A549 (cell line): ENCODE results near the gene LZTFL1. TPM values are rescaled to one million over a fixed set of nuclear protein-coding genes. Genes with fewer than 3 reads are reported as not detected.

ENCODE experiments used
- ATAC-seq, 2 experiments: fragments of 200-7000 bp in 1 of 2; fragments of >200 bp in 1 of 2; cut with Nextera tagmentation in 1 of 2; cut with Tn5 transposase in 1 of 2; 3 replicates each; pipeline versions ENCODE4 v1.8.0 to v1.9.1; 2018 to 2020; ENCODE audit warnings: mild to moderate bottlenecking in 1 of 2, moderate library complexity in 1 of 2
- CTCF ChIA-PET: fragments of 300-600 bp; sonication (Branson Sonifier 250); formaldehyde crosslinking; extraction: SDS; loops from one replicate; lab custom pipeline; 2021; ENCODE audit warnings: antibody characterized with exemption, inconsistent platforms; lab: Yijun Ruan, JAX
- POLR2A ChIA-PET: fragments of 350-600 bp; formaldehyde crosslinking; extraction: SDS; loops from one replicate; lab custom pipeline; 2021; ENCODE audit warnings: antibody characterized with exemption, inconsistent platforms; lab: Yijun Ruan, JAX
- DNase-seq, 2 experiments: peaks; one replicate each; pipeline versions ENCODE4 v3.0.0 to v3.0.0-alpha.2; 2011 to 2016; ENCODE audit warnings: low read depth in 1 of 2, low spot score in 1 of 2
- FAIRE-seq: peaks from 2 replicates; lab custom pipeline; 2011; peaks lifted over from hg19 to GRCh38; lab: Jason Lieb, UNC
- H3K27ac ChIP-seq, 2 experiments: fragments of >200 bp; sonication (Bioruptor Twin); formaldehyde crosslinking; 3 replicates each; pipeline ENCODE4 v1.5.1; 2016 to 2017
- H3K4me1 ChIP-seq: fragments of >200 bp; sonication (Bioruptor Twin); formaldehyde crosslinking; 3 replicates; pipeline ENCODE4 v1.6.1; 2016
- H3K4me2 ChIP-seq: fragments of >200 bp; sonication (Bioruptor Twin); formaldehyde crosslinking; 3 replicates; pipeline ENCODE4 v1.6.1; 2016
- H3K4me3 ChIP-seq: fragments of >200 bp; sonication (Bioruptor Twin); formaldehyde crosslinking; 3 replicates; pipeline ENCODE4 v1.5.1; 2016
- H3K9me3 ChIP-seq: fragments of >200 bp; sonication (Bioruptor Twin); formaldehyde crosslinking; 3 replicates; pipeline ENCODE4 v1.6.1; 2016
- CHD2 ChIP-seq: fragments of 150-350 bp; IDR thresholded peaks from 2 replicates; pipeline ENCODE4 v1.6.1; 2014; ENCODE audit warnings: low read length; ENCODE audit not compliant: partially characterized antibody
- EHMT2 ChIP-seq: fragments of 200-600 bp; sonication (generic); IDR thresholded peaks from 2 replicates; pipeline ENCODE4 v1.6.1; 2016; ENCODE audit warnings: antibody characterized with exemption, low read depth, mild to moderate bottlenecking, moderate library complexity
- ESRRA ChIP-seq: fragments of 150-350 bp; IDR thresholded peaks from 2 replicates; pipeline ENCODE4 v1.6.1; 2014; ENCODE audit warnings: mild to moderate bottlenecking, low read length, borderline replicate concordance
- HEYL ChIP-seq: fragments of 250-450 bp; sonication (Bioruptor Pico); IDR thresholded peaks from 2 replicates; pipeline ENCODE4 v1.8.0; 2021; ENCODE audit warnings: mild to moderate bottlenecking, moderate library complexity
- HOXA7 ChIP-seq: fragments of 250-450 bp; sonication (Bioruptor Pico); IDR thresholded peaks from 2 replicates; pipeline ENCODE4 v1.5.0; 2020; ENCODE audit warnings: mild to moderate bottlenecking, moderate library complexity
- HOXB5 ChIP-seq: fragments of 250-450 bp; sonication (Bioruptor Pico); IDR thresholded peaks from 2 replicates; pipeline ENCODE4 v1.5.0; 2020; ENCODE audit warnings: mild to moderate bottlenecking, moderate library complexity
- JUN ChIP-seq, 2 experiments: fragments of >200 bp; sonication (Bioruptor Twin); formaldehyde crosslinking; IDR thresholded peaks; 2 replicates in 1 of 2; 3 replicates in 1 of 2; pipeline ENCODE4 v1.6.1; 2016 to 2017
- JUNB ChIP-seq: fragments of >200 bp; sonication (Bioruptor Twin); formaldehyde crosslinking; IDR thresholded peaks from 2 replicates; pipeline ENCODE4 v1.6.1; 2016
- KDM1A ChIP-seq: fragments of 200-600 bp; sonication (generic); IDR thresholded peaks from 2 replicates; pipeline ENCODE4 v1.6.1; 2016; ENCODE audit warnings: low read depth, mild to moderate bottlenecking
- KDM5A ChIP-seq: fragments of 200-600 bp; sonication (generic); IDR thresholded peaks from 2 replicates; pipeline ENCODE4 v1.6.1; 2016; ENCODE audit warnings: antibody characterized with exemption, mild to moderate bottlenecking
- MAFK ChIP-seq: fragments of 450-650 bp; IDR thresholded peaks from 2 replicates; pipeline ENCODE4 v1.6.1; 2014; ENCODE audit not compliant: partially characterized antibody
- NFE2L2 ChIP-seq: fragments of 150-350 bp; conservative IDR thresholded peaks from 2 replicates; pipeline ENCODE4 v1.6.1; 2014; ENCODE audit warnings: low read length
- NR3C1 ChIP-seq: fragments of >200 bp; sonication (Bioruptor Twin); formaldehyde crosslinking; IDR thresholded peaks from 3 replicates; pipeline ENCODE4 v1.6.1; 2017
- PHF8 ChIP-seq: fragments of 200-600 bp; sonication (generic); IDR thresholded peaks from 2 replicates; pipeline ENCODE4 v1.6.1; 2016; ENCODE audit warnings: low read depth, mild to moderate bottlenecking, antibody characterized with exemption, moderate library complexity, borderline replicate concordance
- RAD21 ChIP-seq, 2 experiments: fragments of >200 bp in 1 of 2; sonication (Bioruptor Twin) in 1 of 2; formaldehyde crosslinking in 1 of 2; IDR thresholded peaks in 1 of 2; conservative IDR thresholded peaks in 1 of 2; 2 replicates in 1 of 2; 3 replicates in 1 of 2; pipeline ENCODE4 v1.6.1; 2012 to 2018; ENCODE audit warnings: inconsistent platforms in 1 of 2
- RFX5 ChIP-seq: fragments of 450-650 bp; IDR thresholded peaks from 2 replicates; pipeline ENCODE4 v1.7.1; 2014; ENCODE audit warnings: antibody characterized with exemption, mild to moderate bottlenecking, moderate library complexity
- SREBF2 ChIP-seq: fragments of 450-650 bp; IDR thresholded peaks from 2 replicates; pipeline ENCODE4 v1.6.1; 2014; ENCODE audit warnings: mild to moderate bottlenecking, moderate library complexity
- TP53 ChIP-seq: fragments of 250-450 bp; sonication (Bioruptor Pico); IDR thresholded peaks from 2 replicates; pipeline ENCODE4 v1.5.0; 2021; ENCODE audit warnings: mild to moderate bottlenecking, moderate library complexity
- ZFP36 ChIP-seq: fragments of 450-650 bp; IDR thresholded peaks from 2 replicates; pipeline ENCODE4 v1.6.1; 2014; ENCODE audit warnings: borderline replicate concordance; ENCODE audit not compliant: partially characterized antibody
- ZSCAN20 ChIP-seq: fragments of 250-450 bp; sonication (Bioruptor Pico); IDR thresholded peaks from 2 replicates; pipeline ENCODE4 v1.8.0; 2022; ENCODE audit warnings: mild to moderate bottlenecking, moderate library complexity
- WGBS: methylation state at CpG from one replicate; pipeline ENCODE4 v1.1.6; 2017; ENCODE audit errors: missing lambda C conversion rate; 5-methylcytosine and 5-hydroxymethylcytosine counted together
- polyA plus RNA-seq, 4 experiments: library from polyadenylated mRNA; depleted of rRNA in 3 of 4; stranded (reverse); fragments of >200 nt; fragmentation: RNase III in 1 of 4; extraction: RNeasy Plus Mini Kit Qiagen cat#74134 plus additional on column Dnase treatment in 1 of 4; gene quantifications; 2 replicates in 3 of 4; 3 replicates in 1 of 4; pipeline ENCODE4 v1.2.3, GENCODE V29; 2011 to 2017
- TF ChIP-seq, protein P1 (sequence below): fragments of >200 bp; sonication (Bioruptor Twin); formaldehyde crosslinking; IDR thresholded peaks from 3 replicates; pipeline ENCODE4 v1.6.1; 2016
- TF ChIP-seq, protein P2 (sequence below): IDR thresholded peaks from 2 replicates; pipeline ENCODE4 v1.6.1; 2012; ENCODE audit warnings: low read depth, borderline replicate concordance
- TF ChIP-seq, protein P3 (sequence below): fragments of 450-650 bp; IDR thresholded peaks from 2 replicates; pipeline ENCODE4 v1.6.1; 2014; ENCODE audit warnings: antibody characterized with exemption

LZTFL1 gene
- polyA plus RNA-seq, 2 of the 4 experiments (the other 2 are of a cell fraction): 10.8 to 25.0 TPM

- ChIA-PET POLR2A (no interaction called here), CTCF (interaction anchor here (1.3 to 1.9 kb wide), 3 partner anchors 10 to 801 kb away, joined by 3 to 9 read pairs (median 7); no protein-coding TSS in a partner anchor)
- ATAC-seq: peak; percentile 46 to 59; a peak in 5 of 6 replicates
- WGBS: 3% methylated on average over 15 of the region's 15 CpGs
- no peaks in the 10 kb centered on the region for H3K4me1 ChIP-seq
- H3K9me3 ChIP-seq: 0 out of 3 replicates have a peak, but pooled peaks cover 2% of the 10 kb centered on the region
- peak overlapping the region; percentile 98 for H3K4me3 ChIP-seq
- H3K4me2 ChIP-seq: peak overlapping the region; percentile 68
- no peak for TF ChIP-seq HOXA7 (CRISPR knock-in tag)
- TF ChIP-seq ESRRA: no peak
- TF ChIP-seq RAD21 (conservative IDR thresholded peaks at IDR 0.05 in 1 of 2, IDR thresholded peaks at IDR 0.05 in 1 of 2): no peak
- no peak for TF ChIP-seq JUN (IDR thresholded peaks at IDR 0.05)
- no peak for TF ChIP-seq RFX5
- TF ChIP-seq PHF8: no peak
- no peak for TF ChIP-seq ZSCAN20 (CRISPR knock-in tag)
- TF ChIP-seq, protein P1, sequence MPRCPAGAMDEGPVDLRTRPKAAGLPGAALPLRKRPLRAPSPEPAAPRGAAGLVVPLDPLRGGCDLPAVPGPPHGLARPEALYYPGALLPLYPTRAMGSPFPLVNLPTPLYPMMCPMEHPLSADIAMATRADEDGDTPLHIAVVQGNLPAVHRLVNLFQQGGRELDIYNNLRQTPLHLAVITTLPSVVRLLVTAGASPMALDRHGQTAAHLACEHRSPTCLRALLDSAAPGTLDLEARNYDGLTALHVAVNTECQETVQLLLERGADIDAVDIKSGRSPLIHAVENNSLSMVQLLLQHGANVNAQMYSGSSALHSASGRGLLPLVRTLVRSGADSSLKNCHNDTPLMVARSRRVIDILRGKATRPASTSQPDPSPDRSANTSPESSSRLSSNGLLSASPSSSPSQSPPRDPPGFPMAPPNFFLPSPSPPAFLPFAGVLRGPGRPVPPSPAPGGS: no peak
- TF ChIP-seq, protein P2, sequence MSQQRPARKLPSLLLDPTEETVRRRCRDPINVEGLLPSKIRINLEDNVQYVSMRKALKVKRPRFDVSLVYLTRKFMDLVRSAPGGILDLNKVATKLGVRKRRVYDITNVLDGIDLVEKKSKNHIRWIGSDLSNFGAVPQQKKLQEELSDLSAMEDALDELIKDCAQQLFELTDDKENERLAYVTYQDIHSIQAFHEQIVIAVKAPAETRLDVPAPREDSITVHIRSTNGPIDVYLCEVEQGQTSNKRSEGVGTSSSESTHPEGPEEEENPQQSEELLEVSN: no peak
- no peak for TF ChIP-seq NR3C1
- no peak for TF ChIP-seq HEYL (CRISPR knock-in tag)
- TF ChIP-seq NFE2L2: no peak
- TF ChIP-seq KDM1A: no peak
- no peak for TF ChIP-seq HOXB5
- no peak for TF ChIP-seq MAFK
- peak overlapping the region; percentile 62 to 77 for H3K27ac ChIP-seq
- FAIRE-seq: no peak
- DNase-seq: peak in 1 of 2 experiments; percentile 16
Measured at GRCh38 chr3:45841420-45841756, 531 bp downstream of the LZTFL1 start.

GRCh38 chr3:45838466-45838865 is 3.5 kb downstream of the LZTFL1 start:
- no peak for TF ChIP-seq ZFP36
- TF ChIP-seq CHD2: no peak
- TF ChIP-seq, protein P1: no peak
- TF ChIP-seq EHMT2: no peak
- no peak for TF ChIP-seq PHF8
- no peak for TF ChIP-seq JUNB
- TF ChIP-seq, protein P3, sequence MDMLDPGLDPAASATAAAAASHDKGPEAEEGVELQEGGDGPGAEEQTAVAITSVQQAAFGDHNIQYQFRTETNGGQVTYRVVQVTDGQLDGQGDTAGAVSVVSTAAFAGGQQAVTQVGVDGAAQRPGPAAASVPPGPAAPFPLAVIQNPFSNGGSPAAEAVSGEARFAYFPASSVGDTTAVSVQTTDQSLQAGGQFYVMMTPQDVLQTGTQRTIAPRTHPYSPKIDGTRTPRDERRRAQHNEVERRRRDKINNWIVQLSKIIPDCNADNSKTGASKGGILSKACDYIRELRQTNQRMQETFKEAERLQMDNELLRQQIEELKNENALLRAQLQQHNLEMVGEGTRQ: no peak
- TF ChIP-seq HEYL (CRISPR knock-in tag): no peak
- TF ChIP-seq KDM1A: no peak
- TF ChIP-seq, protein P2: no peak
- TF ChIP-seq HOXB5: no peak
- TF ChIP-seq KDM5A: no peak
- no peak for TF ChIP-seq SREBF2
- no peak for TF ChIP-seq TP53 (CRISPR knock-in tag)
- TF ChIP-seq RFX5: no peak
- CTCF ChIA-PET: no interaction called here
- Histone ChIP-seq H3K4me2 (no peak overlapping the region), H3K9me3 (0 out of 3 replicates have a peak, but pooled peaks cover 2% of the 10 kb centered on the region), H3K27ac (no peak overlapping the region), H3K4me3 (no peak overlapping the region), H3K4me1 (no peaks in the 10 kb centered on the region)
- no peak for ATAC-seq
- POLR2A ChIA-PET: no interaction called here
- FAIRE-seq: no peak
- no peak for DNase-seq
- 86% methylated on average over 1 of the region's 1 CpG for WGBS
